Stomach (tissue), 4 donors: ENCODE data around the gene THBS3.

Source experiments
- EP300 ChIP-seq: sonication (generic); formaldehyde crosslinking; IDR thresholded peaks from one replicate; pipeline ENCODE4 v1.6.1; 2017; ENCODE audit warnings: antibody characterized with exemption
- POLR2A ChIP-seq, 4 donors: fragments of 450-650 bp; IDR thresholded peaks; one replicate each; pipeline ENCODE4 v1.6.1; 2016; ENCODE audit warnings: antibody characterized with exemption in 4 of 4, control low read depth in 2 of 4, mild to moderate bottlenecking in 1 of 4, moderate library complexity in 1 of 4
- TF ChIP-seq, protein P1 (sequence below), 7 experiments: fragments of 450-650 bp in 4 of 7; fragments of 200-600 bp in 3 of 7; sonication (generic) in 3 of 7; IDR thresholded peaks; one replicate each; pipeline ENCODE4 v1.5.1; 2016 to 2019; ENCODE audit warnings: antibody characterized with exemption in 7 of 7, control low read depth in 2 of 7, mild to moderate bottlenecking in 1 of 7

DNA sequence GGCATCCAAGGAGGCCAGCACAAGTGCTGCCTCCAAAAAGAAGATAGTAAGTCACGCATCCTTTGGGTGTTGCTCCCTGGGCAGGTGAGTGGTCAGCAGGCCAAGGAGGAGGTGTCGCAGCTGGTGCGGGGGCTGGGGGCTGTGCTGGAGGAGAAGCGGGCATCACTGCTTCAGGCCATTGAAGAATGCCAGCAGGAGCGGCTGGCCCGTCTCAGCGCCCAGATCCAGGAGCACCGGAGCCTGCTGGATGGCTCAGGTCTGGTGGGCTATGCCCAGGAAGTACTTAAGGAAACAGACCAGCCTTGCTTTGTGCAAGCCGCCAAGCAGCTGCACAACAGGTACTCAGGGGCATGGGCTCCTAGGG lies 29.8 kb downstream of the THBS3 start:
- TF ChIP-seq EP300 (no peak), POLR2A (IDR thresholded peaks at IDR 0.05) (no peak)
- TF ChIP-seq, protein P1, sequence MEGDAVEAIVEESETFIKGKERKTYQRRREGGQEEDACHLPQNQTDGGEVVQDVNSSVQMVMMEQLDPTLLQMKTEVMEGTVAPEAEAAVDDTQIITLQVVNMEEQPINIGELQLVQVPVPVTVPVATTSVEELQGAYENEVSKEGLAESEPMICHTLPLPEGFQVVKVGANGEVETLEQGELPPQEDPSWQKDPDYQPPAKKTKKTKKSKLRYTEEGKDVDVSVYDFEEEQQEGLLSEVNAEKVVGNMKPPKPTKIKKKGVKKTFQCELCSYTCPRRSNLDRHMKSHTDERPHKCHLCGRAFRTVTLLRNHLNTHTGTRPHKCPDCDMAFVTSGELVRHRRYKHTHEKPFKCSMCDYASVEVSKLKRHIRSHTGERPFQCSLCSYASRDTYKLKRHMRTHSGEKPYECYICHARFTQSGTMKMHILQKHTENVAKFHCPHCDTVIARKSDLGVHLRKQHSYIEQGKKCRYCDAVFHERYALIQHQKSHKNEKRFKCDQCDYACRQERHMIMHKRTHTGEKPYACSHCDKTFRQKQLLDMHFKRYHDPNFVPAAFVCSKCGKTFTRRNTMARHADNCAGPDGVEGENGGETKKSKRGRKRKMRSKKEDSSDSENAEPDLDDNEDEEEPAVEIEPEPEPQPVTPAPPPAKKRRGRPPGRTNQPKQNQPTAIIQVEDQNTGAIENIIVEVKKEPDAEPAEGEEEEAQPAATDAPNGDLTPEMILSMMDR (IDR thresholded peaks at IDR 0.05): no peak
